Heart left ventricle (tissue), 16 donors: Measurements from ENCODE around the gene EIF4E2. TPM values are rescaled to one million over a fixed set of nuclear protein-coding genes. Genes with fewer than 3 reads are reported as not detected.

ENCODE experiments used
- ATAC-seq, 4 donors: fragments of 200-7000 bp; cut with Tn5 transposase; one replicate each; pipeline ENCODE4 v1.9.1; 2020 to 2022; ENCODE audit warnings: moderate library complexity in 4 of 4, mild to moderate bottlenecking in 3 of 4, moderate number of reproducible peaks in 1 of 4
- DNase-seq, 5 donors: peaks; one replicate each; pipeline ENCODE4 v3.0.0-alpha.2; 2020
- H3K27ac ChIP-seq, 12 donors: fragments of 200-600 bp; sonication (generic) in 4 of 12; one replicate each; pipeline versions ENCODE4 v1.5.0 to v1.8.0; 2016 to 2022; ENCODE audit warnings: mild to moderate bottlenecking in 2 of 12
- H3K27me3 ChIP-seq, 9 donors: fragments of 200-600 bp; sonication (generic) in 2 of 9; one replicate each; pipeline versions ENCODE4 v1.5.1 to v1.8.0; 2016 to 2022; ENCODE audit warnings: mild to moderate bottlenecking in 3 of 9
- H3K36me3 ChIP-seq, 9 donors: fragments of 200-600 bp; sonication (generic) in 2 of 9; one replicate each; pipeline versions ENCODE4 v1.5.0 to v1.8.0; 2018 to 2022; ENCODE audit warnings: mild to moderate bottlenecking in 2 of 9
- H3K4me1 ChIP-seq, 12 donors: fragments of 200-600 bp; sonication (generic) in 4 of 12; one replicate each; pipeline versions ENCODE4 v1.5.0 to v1.8.0; 2016 to 2022; ENCODE audit warnings: mild to moderate bottlenecking in 3 of 12
- H3K4me3 ChIP-seq, 12 donors: fragments of 200-600 bp; sonication (generic) in 4 of 12; one replicate each; pipeline versions ENCODE4 v1.5.0 to v1.8.0; 2017 to 2022; ENCODE audit warnings: mild to moderate bottlenecking in 9 of 12, moderate library complexity in 4 of 12
- H3K9me3 ChIP-seq, 12 donors: fragments of 200-600 bp; sonication (generic) in 4 of 12; one replicate each; pipeline versions ENCODE4 v1.5.0 to v1.8.0; 2016 to 2022; ENCODE audit warnings: mild to moderate bottlenecking in 1 of 12
- POLR2A ChIP-seq, 2 donors: fragments of 450-650 bp; IDR thresholded peaks; one replicate each; pipeline ENCODE4 v1.6.1; 2017; ENCODE audit warnings: antibody characterized with exemption in 2 of 2, mild to moderate bottlenecking in 2 of 2, moderate library complexity in 2 of 2
- WGBS, 4 donors: extraction: QIAGEN DNeasy Blood & Tissue Kit in 2 of 4; methylation state at CpG; one replicate each; pipeline versions ENCODE4 v1.1.5 to v1.1.7; 2013 to 2018; 5-methylcytosine and 5-hydroxymethylcytosine counted together
- intact Hi-C, 10 donors: fragments of 100-400 bp; cut with DNase I; formaldehyde crosslinking; loops; one replicate each; pipeline versions ENCODE4 v1.11.1 to v1.14.2; 2022
- polyA plus RNA-seq, 2 donors: library from polyadenylated mRNA; stranded (reverse); fragments of 200-250 nt; gene quantifications; one replicate each; pipeline ENCODE4 v1.2.3, GENCODE V29; 2013
- total RNA-seq, 9 donors: library from RNA; depleted of rRNA in 2 of 9; stranded (reverse); fragments of >200 nt in 2 of 9; fragmentation: NEBNext Ultra II Directional in 3 of 9; extraction: Animal tissue kit (Norgen Biotek cat#: 25700) in 3 of 9; gene quantifications; one replicate each; pipeline versions ENCODE4 v1.1.0 to v1.2.4, GENCODE V29; 2016 to 2023
- TF ChIP-seq, protein P1 (sequence below), 12 donors: fragments of 200-600 bp; sonication (generic) in 4 of 12; IDR thresholded peaks; one replicate each; pipeline versions ENCODE4 v1.5.0 to v1.8.0; 2018 to 2022; ENCODE audit warnings: antibody characterized with exemption in 12 of 12, mild to moderate bottlenecking in 5 of 12
- donor health status: ischemic (EF 13 %, LVEDD 7.1; RV severe dilation, severe dysfunction).
- donor health status: healthy with polysubstance abuse.
- donor health status: DM: no; HTN: yes; CAD: no.
- donor health status: DM: no; HTN: no; CAD: no.
- donor health status: ischemic (EF 25% LVEDD 6.9; RV normal size, moderate dysfunction).
- donor health status: ischemic (EF 25% LVEDD 5.7; RV mildly dilated, moderate dysfunction).
- donor health status: healthy.
- donor health status: DM: yes; HTN: yes; CAD: no.
- donor health status: ischemic (EF 35%, LVEDD 5.7; RV mildly dilated, moderate dysfunction).
- donor health status: nonischemic (EF 11% LVEDD 7.7; RV severe dilation, severe dysfunction).
- donor health status: DM: yes; HTN: yes; CAD: no.
- donor health status: PGD.
- donor health status: ischemic (EF 29% LVEDD 5.4; RV normal size, mild dysfunction).
- donor health status: nonischemic (EF 23%, LVEDD 6.1; RV moderate dilation, normal function).

The EIF4E2 gene
- total and polyA plus RNA-seq, 11 donors: 15.3 to 54.0 (median 38.8) TPM

DNA sequence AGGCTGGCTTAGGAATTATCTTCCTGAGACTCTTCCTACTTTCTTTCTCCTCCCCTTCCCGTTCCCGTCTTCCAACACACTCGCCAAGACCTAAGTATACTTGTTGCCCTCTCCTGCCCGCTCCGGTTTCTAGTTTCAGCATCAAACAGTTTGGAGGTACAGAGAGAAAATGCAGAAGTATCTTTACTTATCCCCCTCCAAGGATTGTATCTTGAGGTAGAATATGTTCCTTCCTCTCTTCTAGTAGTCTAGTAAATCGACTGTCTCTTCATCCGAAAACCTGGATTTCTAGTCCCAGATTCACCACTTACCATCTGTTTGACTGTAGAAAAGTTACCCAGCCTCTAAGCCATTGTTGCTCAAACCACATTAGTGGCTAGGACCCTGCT, 755 bp downstream of the EIF4E2 start:
- 13 to 19% (median 15%) methylated on average over 7 of the region's 7 CpGs for WGBS, 4 donors
- Histone ChIP-seq H3K27me3 (no peaks in the 10 kb centered on the region), H3K4me1 (peaks cover 0 to 62% (median 20%) of the 10 kb centered on the region in 12 donors), H3K4me3 (peak overlapping the region; percentile 71 to 99 (median 86)), H3K36me3 (peaks cover 0 to 24% (median 10%) of the 10 kb centered on the region in 9 donors), H3K9me3 (peaks cover 0 to 16% (median 2%) of the 10 kb centered on the region in 12 donors), H3K27ac (peak overlapping the region in 11 of 12 donors; percentile 89 to 100 (median 97))
- intact Hi-C loops: loop anchor here in 1 of 10 donors (10.0 kb wide), 1 partner anchor 804 kb away; the partner anchor contains the start of gene DGKD
- no peak for TF ChIP-seq POLR2A (IDR thresholded peaks at IDR 0.05)
- TF ChIP-seq, protein P1, sequence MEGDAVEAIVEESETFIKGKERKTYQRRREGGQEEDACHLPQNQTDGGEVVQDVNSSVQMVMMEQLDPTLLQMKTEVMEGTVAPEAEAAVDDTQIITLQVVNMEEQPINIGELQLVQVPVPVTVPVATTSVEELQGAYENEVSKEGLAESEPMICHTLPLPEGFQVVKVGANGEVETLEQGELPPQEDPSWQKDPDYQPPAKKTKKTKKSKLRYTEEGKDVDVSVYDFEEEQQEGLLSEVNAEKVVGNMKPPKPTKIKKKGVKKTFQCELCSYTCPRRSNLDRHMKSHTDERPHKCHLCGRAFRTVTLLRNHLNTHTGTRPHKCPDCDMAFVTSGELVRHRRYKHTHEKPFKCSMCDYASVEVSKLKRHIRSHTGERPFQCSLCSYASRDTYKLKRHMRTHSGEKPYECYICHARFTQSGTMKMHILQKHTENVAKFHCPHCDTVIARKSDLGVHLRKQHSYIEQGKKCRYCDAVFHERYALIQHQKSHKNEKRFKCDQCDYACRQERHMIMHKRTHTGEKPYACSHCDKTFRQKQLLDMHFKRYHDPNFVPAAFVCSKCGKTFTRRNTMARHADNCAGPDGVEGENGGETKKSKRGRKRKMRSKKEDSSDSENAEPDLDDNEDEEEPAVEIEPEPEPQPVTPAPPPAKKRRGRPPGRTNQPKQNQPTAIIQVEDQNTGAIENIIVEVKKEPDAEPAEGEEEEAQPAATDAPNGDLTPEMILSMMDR (IDR thresholded peaks at IDR 0.05): no peak
- ATAC-seq (no peak), DNase-seq (no peak)

DNA sequence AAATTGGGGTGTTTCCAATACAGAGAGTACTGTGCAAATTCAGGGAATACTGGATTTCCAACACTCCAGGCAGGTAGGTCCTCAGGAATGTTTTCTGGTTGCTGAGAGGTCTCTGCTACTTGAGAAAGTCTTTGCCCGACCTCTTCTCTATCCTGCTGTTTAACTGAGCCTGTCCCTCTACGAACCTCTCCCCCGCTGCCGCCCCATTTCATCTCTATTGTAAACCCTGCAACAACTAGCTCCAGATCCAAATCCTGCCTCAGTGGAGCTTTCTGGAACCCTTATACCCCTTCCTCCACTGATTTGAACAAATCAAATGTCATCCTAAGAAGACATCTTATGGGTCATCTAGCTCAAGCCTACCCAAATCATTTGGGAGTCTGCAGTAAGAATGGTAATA, 1.3 kb downstream of the EIF4E2 start:
- Histone ChIP-seq H3K36me3 (peaks cover 0 to 29% (median 16%) of the 10 kb centered on the region in 9 donors), H3K27me3 (no peaks in the 10 kb centered on the region), H3K27ac (peak overlapping the region in 1 of 12 donors; percentile 97), H3K4me3 (peak overlapping the region in 10 of 12 donors; percentile 71 to 99 (median 86)), H3K9me3 (peaks cover 0 to 16% (median 2%) of the 10 kb centered on the region in 12 donors), H3K4me1 (peaks cover 0 to 56% (median 20%) of the 10 kb centered on the region in 12 donors)
- DNase-seq (no peak), ATAC-seq (no peak)
- 92 to 98% (median 95%) methylated on average over 4 of the region's 4 CpGs for WGBS, 4 donors
- TF ChIP-seq, protein P1 (IDR thresholded peaks at IDR 0.05): no peak
- TF ChIP-seq POLR2A (IDR thresholded peaks at IDR 0.05): no peak
- intact Hi-C loops: loop anchor here in 1 of 10 donors (10.0 kb wide), 1 partner anchor 803 kb away; the partner anchor contains the start of gene DGKD

DNA sequence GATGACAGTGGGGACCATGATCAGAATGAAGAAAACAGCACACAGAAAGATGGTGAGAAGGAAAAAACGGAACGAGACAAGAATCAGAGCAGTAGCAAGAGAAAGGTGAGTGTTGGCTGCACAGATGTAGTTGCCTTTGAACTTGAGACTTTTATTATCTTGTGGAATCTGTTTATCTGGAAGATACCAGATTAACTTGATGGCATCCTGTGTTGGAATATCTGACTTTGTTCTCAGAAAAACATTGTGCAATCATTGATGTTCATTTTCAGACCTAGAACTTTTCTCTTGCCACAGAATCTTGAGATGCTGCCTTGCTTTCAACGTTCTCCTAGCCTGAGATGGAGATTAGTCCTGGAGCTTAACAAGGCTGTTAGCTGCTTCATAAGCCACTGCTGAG, 5.9 kb downstream of the EIF4E2 start:
- intact Hi-C loops: loop anchor here in 1 of 10 donors (10.0 kb wide), 1 partner anchor 798 kb away; the partner anchor contains the start of gene DGKD
- no peaks in the 10 kb centered on the region for H3K27me3 ChIP-seq
- peaks cover 0 to 33% (median 10%) of the 10 kb centered on the region in 12 donors for H3K4me1 ChIP-seq
- H3K9me3 ChIP-seq: no peaks in the 10 kb centered on the region
- 83 to 88% (median 85%) methylated on average over 3 of the region's 3 CpGs for WGBS, 4 donors
- ATAC-seq (no peak), DNase-seq (no peak)
- peaks cover 0 to 72% (median 51%) of the 10 kb centered on the region in 9 donors for H3K36me3 ChIP-seq
- no peak for TF ChIP-seq POLR2A (IDR thresholded peaks at IDR 0.05)
- TF ChIP-seq, protein P1 (IDR thresholded peaks at IDR 0.05): no peak
- no peak overlapping the region for H3K4me3 ChIP-seq
- H3K27ac ChIP-seq: no peak overlapping the region

DNA sequence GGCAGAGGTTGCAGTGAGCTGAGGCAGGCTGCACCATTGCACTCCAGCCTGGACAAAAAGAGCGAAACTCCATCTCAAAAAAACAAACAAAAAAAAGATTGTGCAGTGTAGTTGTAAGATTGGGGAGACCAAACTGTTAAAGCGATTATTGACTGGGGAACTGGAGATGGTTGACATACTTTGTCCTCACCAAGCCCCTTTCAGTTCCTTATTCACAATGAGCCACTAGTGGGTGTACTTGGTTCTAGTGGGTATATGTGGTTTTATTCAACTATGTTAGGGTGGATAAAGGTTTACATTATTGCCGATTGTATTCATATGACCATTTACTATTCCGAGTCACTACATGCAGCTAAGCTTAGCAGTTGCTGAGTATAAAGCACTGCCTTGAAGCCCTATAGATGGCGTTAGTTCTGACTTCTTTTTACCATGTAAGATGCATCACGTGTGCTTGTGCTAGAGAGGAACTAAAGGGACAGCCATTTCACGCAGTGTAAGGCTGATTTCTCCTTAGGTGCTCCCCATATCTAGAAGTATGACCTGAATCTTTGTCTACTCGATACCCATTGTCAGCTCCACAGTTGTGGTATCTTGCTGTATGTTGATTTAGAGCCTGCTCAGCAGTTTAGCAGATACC, 12.1 kb downstream of the EIF4E2 start:
- no peak overlapping the region for H3K4me3 ChIP-seq
- WGBS, 4 donors: 82 to 93% (median 87%) methylated on average over 8 of the region's 8 CpGs
- H3K4me1 ChIP-seq: peaks cover 0 to 4% (median 0%) of the 10 kb centered on the region in 12 donors
- ATAC-seq (no peak), DNase-seq (no peak)
- H3K27ac ChIP-seq: no peak overlapping the region
- intact Hi-C loops: no loop called here
- no peaks in the 10 kb centered on the region for H3K27me3 ChIP-seq
- H3K36me3 ChIP-seq: peaks cover 0 to 99% (median 94%) of the 10 kb centered on the region in 9 donors
- H3K9me3 ChIP-seq: no peaks in the 10 kb centered on the region
- no peak for TF ChIP-seq POLR2A (IDR thresholded peaks at IDR 0.05)
- TF ChIP-seq, protein P1 (IDR thresholded peaks at IDR 0.05): no peak
